NCI-H446 treated with DMSO at 0.1 percent for 48 hours (cell line): ENCODE data around the gene HOATZ.

Source experiments
- DNase-seq: peaks from one replicate; lab custom pipeline; 2025; lab: John Stamatoyannopoulos, UW

Gene HOATZ

DNA sequence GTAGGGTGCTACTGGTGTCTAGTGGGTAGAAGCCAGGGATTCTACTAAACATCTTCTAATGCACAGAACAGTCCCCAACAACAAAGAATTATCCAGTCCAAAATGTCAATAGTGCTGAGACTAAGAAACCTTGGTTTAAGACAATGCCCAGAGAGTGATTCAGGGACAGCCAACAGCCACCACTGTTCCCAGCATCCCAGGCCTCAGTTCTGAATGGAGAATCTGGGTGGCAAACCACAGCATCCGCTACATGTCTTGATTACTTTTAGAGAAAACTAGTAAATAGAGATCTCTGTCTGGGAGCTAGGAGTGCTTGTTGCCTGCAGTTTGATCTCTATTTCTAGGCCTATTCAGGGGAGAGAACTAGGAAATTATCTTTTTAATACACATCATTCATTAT lies 66.8 kb downstream of the HOATZ start:
- no peak for DNase-seq

DNA sequence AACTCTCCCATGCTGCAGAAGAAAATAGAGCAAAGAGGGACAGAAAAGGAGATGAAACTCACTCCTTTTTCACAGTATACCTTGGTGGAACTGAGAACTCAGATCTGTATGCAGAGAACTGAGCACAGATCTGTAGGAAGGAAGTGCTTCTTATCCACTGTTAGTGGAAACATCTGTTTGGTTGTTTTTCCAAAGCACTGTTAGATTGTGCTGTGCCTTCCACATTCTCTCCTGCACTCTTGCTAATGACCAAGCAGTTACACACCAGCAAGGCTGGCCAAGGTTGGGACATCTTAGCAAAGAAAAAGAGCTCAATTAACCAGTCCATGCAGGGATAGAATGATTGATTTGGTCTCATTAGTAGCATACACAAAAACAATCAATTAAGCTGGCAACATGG lies 67.6 kb downstream of the HOATZ start:
- no peak for DNase-seq

DNA sequence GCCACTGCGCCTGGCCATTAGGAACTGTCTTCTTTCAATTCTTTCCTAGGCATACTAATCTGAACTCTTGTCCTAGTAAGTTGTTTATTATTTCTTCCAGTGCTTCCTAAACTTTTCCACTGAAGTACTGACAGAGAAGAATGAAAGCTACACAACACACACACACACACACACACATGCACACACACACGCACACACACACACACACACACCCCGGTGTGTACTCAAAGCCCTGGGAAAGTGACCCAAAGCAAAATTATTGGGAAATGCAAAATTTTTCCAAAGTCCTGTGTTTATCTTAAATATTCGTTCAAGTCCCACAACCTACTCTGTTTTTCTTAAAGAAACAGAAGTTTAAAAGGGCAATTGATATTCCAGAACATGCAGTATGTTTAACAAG lies 68.3 kb downstream of the HOATZ start:
- DNase-seq = no peak

DNA sequence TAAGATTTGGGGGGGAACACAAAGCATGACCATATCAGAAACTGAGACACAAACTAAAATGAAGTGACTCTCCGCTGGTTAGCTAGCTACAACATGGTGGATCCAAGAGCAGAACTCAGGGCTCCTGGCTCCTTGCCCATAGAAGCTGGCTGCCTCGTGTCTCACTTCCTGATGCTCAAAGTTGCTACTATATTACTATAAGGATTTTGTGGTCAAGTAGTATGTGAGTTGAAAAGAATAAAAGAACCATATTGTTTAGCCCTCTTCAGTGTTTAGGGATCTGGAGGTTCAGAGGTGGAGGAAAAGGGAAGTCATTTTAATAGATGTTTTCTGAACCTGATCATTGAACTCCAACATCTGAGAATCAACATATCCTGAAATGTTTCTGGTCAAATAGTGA lies 70.8 kb downstream of the HOATZ start:
- no peak for DNase-seq

DNA sequence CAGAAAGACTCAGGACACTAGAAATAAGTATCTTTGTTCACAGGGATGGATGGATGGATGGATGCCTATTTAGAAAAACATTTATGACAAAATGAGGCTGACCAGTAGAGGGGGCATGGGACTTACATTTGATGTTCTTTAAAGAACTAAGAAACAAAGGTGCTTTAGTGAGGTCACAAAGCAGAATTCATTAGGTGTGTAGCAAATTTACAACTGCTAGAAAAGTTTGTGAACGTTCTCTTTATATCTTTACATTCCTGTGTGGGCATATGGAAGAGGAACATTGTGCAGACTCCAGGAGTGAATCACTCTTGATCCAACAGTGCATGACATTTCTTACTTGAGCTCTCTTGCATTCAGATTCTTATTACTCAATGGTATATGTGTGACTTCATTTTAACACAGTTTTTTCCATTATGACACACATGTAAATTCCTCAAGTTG lies 71.8 kb downstream of the HOATZ start:
- DNase-seq = peak; percentile 40
